Measurements from ENCODE around the gene SLC12A3.

Gene SLC12A3

DNA sequence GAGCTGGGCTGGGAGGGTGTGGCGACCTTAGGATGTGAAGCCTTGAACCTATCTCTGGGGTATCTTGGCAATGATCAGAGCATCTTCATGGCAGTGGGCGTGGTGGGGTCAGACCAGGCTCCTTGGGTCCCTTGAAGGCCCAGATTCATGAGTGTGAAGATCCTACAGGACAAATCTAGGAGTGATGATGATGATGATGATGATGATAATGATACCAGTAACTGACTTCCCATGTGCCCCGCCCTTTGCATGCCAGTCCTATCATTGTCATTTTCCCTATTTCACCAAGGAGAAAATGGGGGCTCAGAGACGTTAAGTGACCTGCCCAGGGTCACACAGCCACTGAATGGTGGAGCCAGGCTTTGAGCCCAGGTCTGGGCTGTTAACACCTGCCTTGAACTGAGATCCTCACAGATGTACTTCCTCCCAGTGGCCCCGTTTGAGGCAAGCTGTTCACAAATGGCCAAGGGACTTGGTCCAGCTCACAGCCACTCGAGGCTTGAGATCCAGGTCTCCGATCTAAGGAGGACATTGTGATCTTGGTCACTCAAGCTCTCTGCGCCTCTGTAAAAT, 13.4 kb downstream of the SLC12A3 start:
- Histone ChIP-seq H3K4me3 (ENCODE audit: low read depth in 1 of 2, low read length in 1 of 2) (no peak overlapping the region), H3K27me3 (no peaks in the 10 kb centered on the region), H3K4me1 (ENCODE audit: control insufficient read depth in 1 of 2, insufficient read depth in 1 of 2, low read depth in 1 of 2, low read length in 1 of 2) (no peaks in the 10 kb centered on the region), H3K27ac (no peak overlapping the region), H3K36me3 (no peaks in the 10 kb centered on the region), H3K9me3 (no peaks in the 10 kb centered on the region)
- TF ChIP-seq, protein P1, sequence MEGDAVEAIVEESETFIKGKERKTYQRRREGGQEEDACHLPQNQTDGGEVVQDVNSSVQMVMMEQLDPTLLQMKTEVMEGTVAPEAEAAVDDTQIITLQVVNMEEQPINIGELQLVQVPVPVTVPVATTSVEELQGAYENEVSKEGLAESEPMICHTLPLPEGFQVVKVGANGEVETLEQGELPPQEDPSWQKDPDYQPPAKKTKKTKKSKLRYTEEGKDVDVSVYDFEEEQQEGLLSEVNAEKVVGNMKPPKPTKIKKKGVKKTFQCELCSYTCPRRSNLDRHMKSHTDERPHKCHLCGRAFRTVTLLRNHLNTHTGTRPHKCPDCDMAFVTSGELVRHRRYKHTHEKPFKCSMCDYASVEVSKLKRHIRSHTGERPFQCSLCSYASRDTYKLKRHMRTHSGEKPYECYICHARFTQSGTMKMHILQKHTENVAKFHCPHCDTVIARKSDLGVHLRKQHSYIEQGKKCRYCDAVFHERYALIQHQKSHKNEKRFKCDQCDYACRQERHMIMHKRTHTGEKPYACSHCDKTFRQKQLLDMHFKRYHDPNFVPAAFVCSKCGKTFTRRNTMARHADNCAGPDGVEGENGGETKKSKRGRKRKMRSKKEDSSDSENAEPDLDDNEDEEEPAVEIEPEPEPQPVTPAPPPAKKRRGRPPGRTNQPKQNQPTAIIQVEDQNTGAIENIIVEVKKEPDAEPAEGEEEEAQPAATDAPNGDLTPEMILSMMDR (IDR thresholded peaks at IDR 0.05) = no peak

DNA sequence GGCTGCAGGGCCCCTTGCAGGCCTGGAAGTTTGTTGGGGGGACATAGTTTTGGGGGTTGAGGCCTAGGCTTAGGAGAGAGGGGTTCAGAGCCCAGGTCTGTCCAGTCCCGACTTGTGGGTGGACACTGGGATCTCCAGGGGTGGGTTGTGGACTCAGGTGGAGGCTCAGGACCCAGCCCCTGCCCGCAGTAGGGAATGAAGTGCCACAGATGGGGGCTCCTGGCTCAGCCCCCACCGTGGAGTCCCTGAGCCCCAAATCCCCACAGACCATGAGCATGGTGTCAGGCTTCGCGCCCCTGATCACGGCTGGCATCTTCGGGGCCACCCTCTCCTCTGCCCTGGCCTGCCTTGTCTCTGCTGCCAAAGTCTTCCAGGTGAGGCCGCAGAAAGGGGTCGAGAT, 14.3 kb downstream of the SLC12A3 start:
- TF ChIP-seq, protein P1 (IDR thresholded peaks at IDR 0.05) = no peak
- Histone ChIP-seq H3K27ac (no peak overlapping the region), H3K4me1 (ENCODE audit: control insufficient read depth in 1 of 2, insufficient read depth in 1 of 2, low read depth in 1 of 2, low read length in 1 of 2) (no peaks in the 10 kb centered on the region), H3K9me3 (no peaks in the 10 kb centered on the region), H3K4me3 (ENCODE audit: low read depth in 1 of 2, low read length in 1 of 2) (no peak overlapping the region), H3K27me3 (no peaks in the 10 kb centered on the region), H3K36me3 (no peaks in the 10 kb centered on the region)

DNA sequence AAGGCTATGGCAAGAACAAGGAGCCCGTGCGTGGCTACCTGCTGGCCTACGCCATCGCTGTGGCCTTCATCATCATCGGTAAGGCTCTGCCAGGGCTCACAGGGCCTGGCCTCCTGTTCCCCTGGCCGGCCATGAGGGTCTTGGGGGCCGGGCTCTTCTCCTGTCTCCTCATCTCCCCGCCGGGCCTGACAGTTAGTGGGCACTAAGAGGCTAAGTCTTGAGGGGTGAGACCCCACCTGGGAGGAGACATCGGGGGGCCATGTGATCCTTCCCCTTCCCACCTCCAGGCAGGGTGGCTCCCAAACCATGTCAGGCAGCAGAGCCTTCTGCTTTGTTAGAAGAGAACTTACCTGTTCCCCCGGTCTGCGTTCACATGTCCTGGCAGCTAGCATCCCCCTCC, 15.2 kb downstream of the SLC12A3 start:
- H3K4me1 ChIP-seq (ENCODE audit: control insufficient read depth in 1 of 2, insufficient read depth in 1 of 2, low read depth in 1 of 2, low read length in 1 of 2) = no peaks in the 10 kb centered on the region
- H3K36me3 ChIP-seq = no peaks in the 10 kb centered on the region
- no peaks in the 10 kb centered on the region for H3K9me3 ChIP-seq
- no peak overlapping the region for H3K4me3 ChIP-seq (ENCODE audit: low read depth in 1 of 2, low read length in 1 of 2)
- TF ChIP-seq, protein P1 (IDR thresholded peaks at IDR 0.05) = no peak
- no peak overlapping the region for H3K27ac ChIP-seq
- no peaks in the 10 kb centered on the region for H3K27me3 ChIP-seq

DNA sequence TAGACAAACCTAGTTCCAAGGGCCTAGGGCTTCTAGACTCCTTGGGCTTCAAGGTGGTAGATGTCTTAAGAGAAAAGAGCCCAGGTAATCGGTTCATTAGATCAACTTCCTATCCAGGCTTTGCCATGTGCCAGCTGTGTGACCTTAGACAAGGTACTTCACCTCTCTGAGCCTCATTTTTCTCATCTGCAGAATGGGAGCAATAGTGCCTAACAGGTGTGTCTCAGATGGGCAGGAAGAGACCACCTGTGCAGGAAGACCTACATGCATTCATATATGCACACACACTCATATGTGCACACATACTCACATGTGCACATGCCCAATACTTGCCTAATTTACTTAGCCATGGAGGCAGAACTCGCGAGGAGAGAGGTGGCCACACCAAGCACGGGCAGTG, 15.7 kb downstream of the SLC12A3 start:
- no peaks in the 10 kb centered on the region for H3K36me3 ChIP-seq
- no peak overlapping the region for H3K4me3 ChIP-seq (ENCODE audit: low read depth in 1 of 2, low read length in 1 of 2)
- H3K27me3 ChIP-seq = no peaks in the 10 kb centered on the region
- no peaks in the 10 kb centered on the region for H3K9me3 ChIP-seq
- H3K4me1 ChIP-seq (ENCODE audit: control insufficient read depth in 1 of 2, insufficient read depth in 1 of 2, low read depth in 1 of 2, low read length in 1 of 2) = no peaks in the 10 kb centered on the region
- TF ChIP-seq, protein P1 (IDR thresholded peaks at IDR 0.05) = no peak
- H3K27ac ChIP-seq = no peak overlapping the region

DNA sequence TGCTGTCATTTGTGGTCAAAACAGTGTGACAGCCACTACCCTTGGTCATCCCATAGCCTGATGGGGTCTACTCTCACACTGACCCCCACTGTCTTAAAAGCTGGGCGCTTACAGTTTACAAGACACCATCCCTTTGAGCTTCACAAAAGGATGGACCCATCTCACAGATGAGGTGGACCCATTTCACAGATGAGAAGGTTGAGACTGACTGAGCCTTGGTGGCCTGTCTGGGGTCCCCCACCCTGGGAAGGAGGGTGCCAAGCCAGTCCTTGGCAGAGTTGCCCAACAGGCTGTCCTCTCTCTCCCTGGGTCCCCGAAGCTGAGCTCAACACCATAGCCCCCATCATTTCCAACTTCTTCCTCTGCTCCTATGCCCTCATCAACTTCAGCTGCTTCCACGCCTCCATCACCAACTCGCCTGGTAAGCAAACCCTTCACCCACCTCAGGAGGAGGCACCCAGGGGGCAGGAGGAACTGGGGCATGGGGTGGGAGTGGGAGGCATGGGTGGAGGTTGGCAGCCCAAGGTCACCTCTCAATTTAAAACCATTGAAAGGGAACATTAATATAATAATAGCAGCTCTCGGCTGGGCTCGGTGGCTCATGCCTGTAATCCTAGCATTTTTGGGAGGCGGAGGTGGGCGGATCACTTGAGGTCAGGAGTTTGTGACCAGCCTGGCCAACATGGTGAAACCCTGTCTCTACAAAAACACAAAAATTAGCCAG, 17.2 kb downstream of the SLC12A3 start:
- Histone ChIP-seq H3K9me3 (no peaks in the 10 kb centered on the region), H3K27me3 (no peaks in the 10 kb centered on the region), H3K4me3 (ENCODE audit: low read depth in 1 of 2, low read length in 1 of 2) (no peak overlapping the region), H3K4me1 (ENCODE audit: control insufficient read depth in 1 of 2, insufficient read depth in 1 of 2, low read depth in 1 of 2, low read length in 1 of 2) (no peaks in the 10 kb centered on the region), H3K27ac (no peak overlapping the region), H3K36me3 (no peaks in the 10 kb centered on the region)
- TF ChIP-seq, protein P1 (IDR thresholded peaks at IDR 0.05) = no peak

All from neutrophil (primary cell).